GM18861 (cell line): ENCODE data around the gene KYNU.
A peak's percentile ranks its signal among the peaks of the same experiment; 100 is the strongest.

Experiments
- ATAC-seq: cut with Tn5 transposase; IDR thresholded peaks from one replicate; pipeline ENCODE4 v1.9.1; 2021; ENCODE audit not compliant: unreplicated experiment

Gene KYNU

GRCh38 chr2:142954493-142954892, 77.0 kb downstream of the KYNU start:
- ATAC-seq, result no peak

GRCh38 chr2:142957144-142957543, 79.7 kb downstream of the KYNU start:
- ATAC-seq, result no peak

- no peak for ATAC-seq
These were observed 83.7 kb downstream of the KYNU start for GRCh38 chr2:142961202-142961601.

- no peak for ATAC-seq
These were observed 88.0 kb downstream of the KYNU start for GRCh38 chr2:142965443-142965842.

- no peak for ATAC-seq
These were observed 88.8 kb downstream of the KYNU start for GRCh38 chr2:142966284-142966683.

- ATAC-seq, result no peak
These were observed 89.6 kb downstream of the KYNU start for GRCh38 chr2:142967060-142967459.

GRCh38 chr2:142973160-142973821, 95.8 kb downstream of the KYNU start:
- no peak for ATAC-seq

- ATAC-seq, result peak; percentile 7
These were observed 96.4 kb downstream of the KYNU start for GRCh38 chr2:142973822-142974207.

GRCh38 chr2:142974288-142975024, 97.0 kb downstream of the KYNU start:
- ATAC-seq, result peak; percentile 70

GRCh38 chr2:142975239-142975638, 97.8 kb downstream of the KYNU start:
- no peak for ATAC-seq

- ATAC-seq, result peak; percentile 40
These were observed 103.0 kb downstream of the KYNU start for GRCh38 chr2:142980246-142981068.

- no peak for ATAC-seq
These were observed 103.6 kb downstream of the KYNU start for GRCh38 chr2:142981069-142981378.

- ATAC-seq, result no peak
These were observed 104.3 kb downstream of the KYNU start for GRCh38 chr2:142981756-142982155.

GRCh38 chr2:142983174-142983573, 105.7 kb downstream of the KYNU start:
- peak; percentile 58 for ATAC-seq

- no peak for ATAC-seq
These were observed 107.2 kb downstream of the KYNU start for GRCh38 chr2:142984657-142985056.

- ATAC-seq, result no peak
These were observed 109.6 kb downstream of the KYNU start for GRCh38 chr2:142987044-142987443.

- ATAC-seq, result peak; percentile 72
These were observed 112.1 kb downstream of the KYNU start for GRCh38 chr2:142989273-142990204.

- ATAC-seq, result no peak
These were observed 113.8 kb downstream of the KYNU start for GRCh38 chr2:142991295-142991694.

GRCh38 chr2:142992840-142993239, 115.4 kb downstream of the KYNU start:
- ATAC-seq, result no peak

- ATAC-seq, result no peak
These were observed 116.3 kb downstream of the KYNU start for GRCh38 chr2:142993771-142994170.

GRCh38 chr2:142994665-142995064, 117.2 kb downstream of the KYNU start:
- ATAC-seq, result no peak
